Natural killer cell (primary cell): Measurements from ENCODE around the gene GRM7. TPM values are rescaled to one million over a fixed set of nuclear protein-coding genes. Genes with fewer than 3 reads are reported as not detected.

Source experiments
- ATAC-seq, 3 donors: fragments of 150-1000 bp in 2 of 3; fragments of 200-7000 bp in 1 of 3; cut with Tn5 transposase; 1 replicate in 1 of 3; 2 replicates in 2 of 3; pipeline ENCODE4 v1.10.0; 2021; ENCODE audit warnings: mild to moderate bottlenecking in 2 of 3, moderate library complexity in 2 of 3
- DNase-seq, 2 donors: peaks; one replicate each; pipeline versions ENCODE4 v3.0.0 to v3.0.0-alpha.2; 2013 to 2021; ENCODE audit warnings: mixed read lengths in 1 of 2
- H3K27ac ChIP-seq: one replicate; pipeline ENCODE4 v1.5.1; 2013; ENCODE audit warnings: mild to moderate bottlenecking, low read length
- H3K27me3 ChIP-seq: one replicate; pipeline ENCODE4 v1.6.1; 2013; ENCODE audit warnings: low read length; ENCODE audit not compliant: control insufficient read depth, insufficient read depth
- H3K36me3 ChIP-seq: one replicate; pipeline ENCODE4 v1.6.1; 2013; ENCODE audit warnings: low read length; ENCODE audit not compliant: control insufficient read depth, insufficient read depth
- H3K4me1 ChIP-seq: one replicate; pipeline ENCODE4 v1.6.1; 2013; ENCODE audit warnings: low read length; ENCODE audit not compliant: control insufficient read depth, insufficient read depth
- H3K4me3 ChIP-seq: one replicate; pipeline ENCODE4 v1.5.1; 2013; ENCODE audit warnings: low read length
- H3K9me3 ChIP-seq: one replicate; pipeline ENCODE4 v1.6.1; 2013; ENCODE audit warnings: low read length; ENCODE audit not compliant: control insufficient read depth, insufficient read depth
- H3K27ac Mint-ChIP-seq, 2 donors: one replicate each; pipeline ENCODE4 v1.8.0; 2022; ENCODE audit warnings: mild to moderate bottlenecking in 2 of 2, mixed read lengths in 2 of 2, moderate library complexity in 1 of 2
- H3K27me3 Mint-ChIP-seq, 2 donors: one replicate each; pipeline ENCODE4 v1.8.0; 2022; ENCODE audit warnings: low read depth in 2 of 2, mixed read lengths in 2 of 2
- H3K36me3 Mint-ChIP-seq: one replicate; pipeline ENCODE4 v1.8.0; 2022; ENCODE audit warnings: mixed read lengths
- H3K4me1 Mint-ChIP-seq, 2 donors: one replicate each; pipeline ENCODE4 v1.8.0; 2022; ENCODE audit warnings: mixed read lengths in 2 of 2
- H3K4me3 Mint-ChIP-seq: one replicate; pipeline ENCODE4 v1.8.0; 2022; ENCODE audit warnings: mild to moderate bottlenecking, moderate library complexity, mixed read lengths
- H3K9me3 Mint-ChIP-seq, 2 donors: one replicate each; pipeline ENCODE4 v1.8.0; 2022; ENCODE audit warnings: mixed read lengths in 2 of 2
- CTCF ChIP-seq: fragments of 200-600 bp; IDR thresholded peaks from one replicate; pipeline ENCODE4 v1.8.0; 2022; ENCODE audit warnings: antibody characterized with exemption
- whole genome bisulfite sequencing: methylation state at CpG from one replicate; pipeline ENCODE4 v1.1.7; 2013; ENCODE audit warnings: missing lambda C conversion rate; ENCODE audit not compliant: insufficient coverage; 5-methylcytosine and 5-hydroxymethylcytosine counted together
- intact Hi-C: fragments of 100-400 bp; cut with micrococcal nuclease; formaldehyde crosslinking; loops from one replicate; pipeline ENCODE4 v1.14.2; 2022
- total RNA-seq, 4 donors: library from RNA; stranded (reverse); fragments of 120-200 nt in 1 of 4; gene quantifications; one replicate each; pipeline versions ENCODE4 v1.2.3 to v1.2.4, GENCODE V29; 2013 to 2022

GRM7 gene
- total RNA-seq, 3 donors from 2014 or later (not counting 1 experiment from before 2014, with no cell fraction given): not detected

DNA sequence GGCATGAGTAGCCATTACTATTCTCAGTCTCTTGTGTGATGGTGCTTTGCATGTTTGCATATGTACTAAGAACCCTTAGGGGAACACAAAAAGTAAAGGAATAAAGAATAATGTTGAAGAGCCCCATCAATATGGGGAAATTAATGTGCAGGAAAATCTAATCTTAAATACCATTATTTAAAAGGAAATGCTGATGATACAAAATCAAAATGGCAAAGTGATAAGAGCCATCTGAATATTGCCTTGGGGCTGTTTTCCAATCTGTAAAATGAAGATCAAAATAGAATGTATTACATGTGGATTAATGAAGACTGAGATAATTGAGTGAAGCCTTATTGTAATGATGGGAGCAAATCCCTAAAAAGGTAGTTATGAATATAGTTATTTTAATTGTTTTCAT is 771.4 kb downstream of the GRM7 start:
- Mint-ChIP-seq H3K4me3 (no peak overlapping the region), H3K27ac (no peak overlapping the region), H3K4me1 (no peaks in the 10 kb centered on the region), H3K36me3 (no peaks in the 10 kb centered on the region), H3K27me3 (no peaks in the 10 kb centered on the region), H3K9me3 (peaks cover 0 to 2% of the 10 kb centered on the region in 2 donors)
- Histone ChIP-seq H3K27me3 (no peaks in the 10 kb centered on the region), H3K27ac (no peak overlapping the region), H3K4me1 (no peaks in the 10 kb centered on the region), H3K9me3 (no peaks in the 10 kb centered on the region), H3K4me3 (no peak overlapping the region), H3K36me3 (no peaks in the 10 kb centered on the region)
- DNase-seq (no peak), ATAC-seq (no peak)
- intact Hi-C loops: no loop called here
- TF ChIP-seq CTCF: no peak

DNA sequence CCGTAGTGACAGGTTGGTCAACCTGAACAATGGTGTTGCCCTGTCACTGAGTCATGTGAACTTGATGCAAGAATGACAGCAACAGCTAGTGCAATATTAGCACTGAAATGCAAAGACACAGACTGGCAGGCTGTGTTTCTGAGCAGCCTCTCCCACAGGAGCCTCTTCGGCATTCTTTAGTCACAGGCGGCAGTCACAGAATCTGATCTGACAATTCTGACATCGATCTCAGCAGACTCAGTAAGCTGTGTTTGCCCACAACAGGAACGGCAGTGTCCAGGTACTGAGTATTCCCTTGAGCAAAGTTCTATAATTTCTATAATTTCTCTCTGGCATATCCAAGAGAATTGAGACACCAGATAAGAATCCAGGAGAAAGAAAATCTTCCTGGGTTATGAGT is 776.8 kb downstream of the GRM7 start:
- Histone ChIP-seq H3K9me3 (no peaks in the 10 kb centered on the region), H3K4me3 (no peak overlapping the region), H3K27ac (no peak overlapping the region), H3K4me1 (no peaks in the 10 kb centered on the region), H3K27me3 (no peaks in the 10 kb centered on the region), H3K36me3 (no peaks in the 10 kb centered on the region)
- no peaks in the 10 kb centered on the region for H3K27me3 Mint-ChIP-seq
- H3K4me3 Mint-ChIP-seq: no peak overlapping the region
- no peak overlapping the region for H3K27ac Mint-ChIP-seq
- WGBS: 73% methylated on average over 5 of the region's 5 CpGs
- no peak for TF ChIP-seq CTCF
- no peaks in the 10 kb centered on the region for H3K36me3 Mint-ChIP-seq
- intact Hi-C loops: no loop called here
- H3K9me3 Mint-ChIP-seq: peaks cover 2 to 6% of the 10 kb centered on the region in 2 donors
- DNase-seq (no peak), ATAC-seq (no peak)
- H3K4me1 Mint-ChIP-seq: peaks cover 0 to 5% of the 10 kb centered on the region in 2 donors

DNA sequence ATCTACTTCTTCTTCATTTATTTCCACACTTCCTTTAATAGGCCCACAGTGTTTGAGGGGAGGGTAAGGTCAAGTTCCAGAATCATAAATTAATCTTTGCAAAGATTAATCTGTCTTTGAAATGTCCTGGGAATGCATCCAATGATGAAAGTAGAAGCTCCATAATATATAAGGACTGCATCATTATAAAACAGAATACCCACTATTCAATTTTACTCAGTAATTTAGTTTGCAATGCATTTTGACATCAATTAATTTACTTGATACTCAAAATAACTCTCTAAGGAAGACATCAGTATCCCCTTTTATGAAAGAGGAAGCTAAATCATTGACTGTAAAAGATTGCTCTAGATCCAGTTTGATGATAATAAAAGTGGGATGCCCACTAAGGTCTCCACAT is 777.2 kb downstream of the GRM7 start:
- H3K9me3 Mint-ChIP-seq: peaks cover 2 to 6% of the 10 kb centered on the region in 2 donors
- no peak for DNase-seq
- H3K4me3 Mint-ChIP-seq: no peak overlapping the region
- intact Hi-C loops: no loop called here
- no peak for TF ChIP-seq CTCF
- Histone ChIP-seq H3K27me3 (no peaks in the 10 kb centered on the region), H3K9me3 (no peaks in the 10 kb centered on the region), H3K27ac (no peak overlapping the region), H3K4me3 (no peak overlapping the region), H3K4me1 (no peaks in the 10 kb centered on the region), H3K36me3 (no peaks in the 10 kb centered on the region)
- no peak for ATAC-seq
- no peaks in the 10 kb centered on the region for H3K27me3 Mint-ChIP-seq
- H3K27ac Mint-ChIP-seq: no peak overlapping the region
- peaks cover 0 to 5% of the 10 kb centered on the region in 2 donors for H3K4me1 Mint-ChIP-seq
- no peaks in the 10 kb centered on the region for H3K36me3 Mint-ChIP-seq

GRCh38 chr3:7640787-7641186 is 779.9 kb downstream of the GRM7 start:
- TF ChIP-seq CTCF: no peak
- no peak overlapping the region for H3K4me3 ChIP-seq
- intact Hi-C loops: no loop called here
- H3K36me3 Mint-ChIP-seq: no peaks in the 10 kb centered on the region
- no peaks in the 10 kb centered on the region for H3K36me3 ChIP-seq
- no peak overlapping the region for H3K27ac Mint-ChIP-seq
- no peak overlapping the region for H3K27ac ChIP-seq
- no peaks in the 10 kb centered on the region for H3K4me1 ChIP-seq
- peaks cover 0 to 5% of the 10 kb centered on the region in 2 donors for H3K4me1 Mint-ChIP-seq
- peak in 1 of 3 donors; percentile 56 for ATAC-seq
- H3K9me3 Mint-ChIP-seq: peaks cover 2 to 4% of the 10 kb centered on the region in 2 donors
- H3K27me3 Mint-ChIP-seq: no peaks in the 10 kb centered on the region
- no peak overlapping the region for H3K4me3 Mint-ChIP-seq
- no peak for DNase-seq
- H3K9me3 ChIP-seq: no peaks in the 10 kb centered on the region
- H3K27me3 ChIP-seq: no peaks in the 10 kb centered on the region
